Measurements from ENCODE around the gene EVI5L. TPM values are rescaled to one million over a fixed set of nuclear protein-coding genes. Genes with fewer than 3 reads are reported as not detected.
"Not testable (repeated sequence)": the region's sequence is repeated elsewhere in the genome, so short reads cannot be mapped to it uniquely, and the experiment has no call there.

EVI5L gene
- total RNA-seq, 1 donor from 2014 or later: 11.6 TPM

GRCh38 chr19:7871437-7872305 is 41.7 kb downstream of the EVI5L start:
- DNase-seq (ENCODE audit: low spot score): peak; percentile 92

DNA sequence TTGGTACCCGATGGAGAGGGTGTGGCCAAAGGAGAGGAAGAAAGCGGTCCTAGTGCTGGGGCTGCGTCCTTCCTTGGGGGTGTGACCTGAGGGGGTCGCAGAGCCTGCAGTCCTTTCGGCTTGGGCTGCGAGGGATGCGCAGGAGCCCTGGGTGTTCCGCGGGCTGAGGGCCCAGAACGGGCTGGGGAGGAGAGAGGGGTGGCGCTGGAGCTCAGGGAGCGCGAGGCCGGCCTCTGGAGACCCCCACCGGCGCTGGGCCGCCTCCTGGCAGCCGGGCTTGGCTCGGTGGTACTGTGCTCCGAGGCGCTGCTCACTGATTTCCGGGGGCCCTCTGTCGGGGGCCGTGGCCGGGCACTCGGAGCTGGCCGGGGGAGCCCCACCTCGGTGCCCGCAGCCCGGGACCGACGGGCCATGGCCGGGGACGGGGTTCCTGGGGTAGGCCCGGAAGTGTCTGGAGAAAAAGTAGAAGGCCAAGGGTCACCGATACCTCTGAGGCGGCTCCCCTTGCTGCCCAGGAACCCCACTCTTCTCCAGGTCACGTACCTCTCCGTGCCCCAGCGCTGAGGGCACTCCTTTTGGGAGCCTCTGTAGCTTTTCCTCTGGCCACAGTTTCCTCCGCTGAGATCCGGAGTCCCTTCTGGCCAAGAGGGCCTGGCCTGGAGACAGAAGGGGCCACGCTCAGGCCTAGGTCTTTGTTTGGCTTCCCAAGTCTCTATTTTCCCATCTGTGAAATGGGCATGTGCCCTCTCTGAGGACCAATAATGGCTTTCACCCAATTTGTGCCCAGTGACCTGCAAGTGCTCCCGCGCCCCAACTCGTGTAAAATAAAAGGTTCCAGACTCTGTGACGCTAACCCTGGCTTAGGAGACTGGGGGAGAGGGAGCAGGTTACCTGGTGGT is 42.5 kb downstream of the EVI5L start:
- DNase-seq (ENCODE audit: low spot score): no peak

- DNase-seq (ENCODE audit: low spot score): no peak
Measured at GRCh38 chr19:7873304-7874075, 43.5 kb downstream of the EVI5L start.

- DNase-seq (ENCODE audit: low spot score): no peak
Measured at GRCh38 chr19:7874076-7874896, 44.3 kb downstream of the EVI5L start, which contains the start of gene PRR36. Gene PRR36 (minus strand): TSS chr19:7874390. CDS start chr19:7873689, 701 bp downstream.

DNA sequence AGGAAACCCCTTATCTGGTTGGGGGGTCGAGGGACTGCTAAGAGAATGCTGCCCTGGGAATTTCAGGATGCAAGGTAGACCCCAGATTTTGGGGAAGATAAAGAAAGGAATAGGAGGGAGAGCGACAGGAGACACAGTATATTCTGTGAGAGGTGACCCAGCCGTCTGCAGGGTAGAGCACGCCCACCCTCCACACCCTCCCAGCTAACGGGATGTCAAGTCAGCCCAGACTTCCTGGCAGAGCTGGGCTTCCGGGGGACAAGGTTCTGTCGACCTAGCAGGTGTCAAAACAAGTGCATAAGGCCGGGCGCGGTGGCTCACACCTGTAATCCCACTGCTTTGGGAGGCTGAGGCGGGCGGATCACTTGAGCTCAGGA is 44.9 kb downstream of the EVI5L start:
- DNase-seq (ENCODE audit: low spot score): no peak

DNA sequence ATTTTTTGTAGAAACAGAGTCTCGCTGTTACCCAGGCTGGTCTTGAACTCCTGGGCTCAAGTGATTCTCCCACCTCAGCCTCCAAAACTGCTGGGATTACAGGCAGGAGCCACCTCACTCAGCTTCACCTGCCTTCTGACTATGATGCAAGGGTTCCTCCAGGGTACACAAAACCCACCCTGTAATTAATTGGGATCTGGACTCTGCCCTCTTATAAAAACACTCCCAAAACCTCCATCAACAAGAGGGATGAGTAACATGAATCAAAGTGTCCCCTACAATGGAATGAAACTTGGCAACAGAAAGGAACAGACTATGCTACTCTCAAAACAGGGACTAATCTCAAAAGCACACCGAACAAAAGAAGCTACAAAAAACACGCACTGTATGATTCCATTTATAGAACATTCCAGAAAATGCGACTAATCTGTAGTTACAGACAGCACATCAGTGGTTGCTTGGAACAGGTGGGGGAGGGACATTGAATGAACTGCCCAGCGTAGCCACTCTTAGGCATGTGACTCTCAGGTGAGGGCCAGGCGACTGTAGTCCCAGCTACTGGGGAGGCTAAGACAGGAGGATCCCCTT is 47.3 kb downstream of the EVI5L start:
- no peak for DNase-seq (ENCODE audit: low spot score)

DNA sequence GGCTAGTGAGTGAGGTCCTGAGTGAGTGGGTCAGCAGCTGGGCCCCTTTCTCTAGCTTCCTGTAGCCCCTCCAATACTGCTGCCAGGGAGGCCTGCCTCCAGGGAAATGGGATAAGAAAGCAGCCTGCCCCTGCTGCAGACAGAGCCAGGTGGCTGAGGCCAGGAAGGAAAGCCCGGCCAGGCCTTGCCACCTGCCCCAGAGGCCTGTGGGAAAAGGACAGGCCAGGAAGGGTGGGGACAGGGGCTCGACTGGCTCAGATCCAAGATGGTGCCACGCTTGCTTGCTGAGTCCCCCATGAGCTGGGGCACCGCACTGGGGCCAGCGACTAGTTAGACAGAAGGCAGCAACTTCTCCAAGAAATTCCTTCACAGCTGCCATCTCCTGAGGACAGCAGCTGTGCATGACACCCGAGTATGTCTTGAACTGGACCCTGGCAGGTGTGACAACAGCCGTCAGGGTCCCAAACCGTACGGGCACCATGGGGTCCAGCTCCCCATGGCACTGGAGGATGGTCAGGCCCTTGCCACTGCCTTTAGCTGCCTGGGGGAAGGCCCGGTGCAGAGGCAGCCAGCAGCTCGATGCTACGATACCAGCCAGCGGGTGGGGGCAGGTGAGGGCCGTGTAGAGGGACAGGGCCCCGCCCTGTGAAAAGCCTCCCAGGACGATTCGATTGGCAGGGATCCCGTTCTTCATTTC is 49.2 kb downstream of the EVI5L start:
- DNase-seq (ENCODE audit: low spot score): no peak

DNA sequence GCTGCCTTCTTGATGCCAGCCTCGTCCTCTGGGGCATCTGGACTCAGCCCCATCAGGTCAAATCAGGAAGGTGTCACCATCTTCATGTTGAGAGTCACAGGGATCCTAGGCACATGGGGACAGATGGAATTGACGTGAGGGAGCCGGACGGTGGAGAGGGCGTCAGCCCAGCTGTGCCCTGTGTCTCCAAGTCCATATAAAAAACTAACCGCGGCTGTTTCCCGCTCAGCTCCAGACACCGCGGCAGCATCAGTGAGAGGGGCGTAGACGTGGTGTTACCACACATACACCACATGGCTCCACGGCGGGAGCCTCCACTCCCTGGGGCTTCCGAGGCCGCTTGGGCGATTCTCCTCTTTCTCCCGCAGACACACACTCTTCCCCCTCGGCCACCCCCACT is 49.8 kb downstream of the EVI5L start:
- DNase-seq (ENCODE audit: low spot score): no peak

- DNase-seq (ENCODE audit: low spot score): no peak
Measured at GRCh38 chr19:7881910-7882309, 51.9 kb downstream of the EVI5L start.

DNA sequence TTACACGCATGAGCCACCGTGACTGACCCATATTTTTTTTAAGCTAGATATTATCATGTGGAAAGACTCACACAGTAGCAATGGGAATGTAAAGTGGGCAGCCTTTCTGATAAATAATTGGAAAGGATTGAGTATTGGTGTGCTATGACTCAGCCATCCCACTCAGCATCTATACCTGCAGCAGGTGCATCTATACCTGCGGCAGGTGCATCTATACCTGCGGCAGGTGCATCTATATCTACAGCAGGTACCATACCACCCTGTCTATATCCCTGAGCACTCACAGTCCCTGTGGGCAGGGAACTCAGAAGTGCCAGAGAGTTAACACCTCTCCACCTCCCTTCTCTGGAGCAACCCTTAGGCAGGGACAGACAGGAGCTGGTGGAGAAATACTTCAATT is 53.1 kb downstream of the EVI5L start:
- DNase-seq (ENCODE audit: low spot score): no peak

GRCh38 chr19:7883796-7884570 is 54.0 kb downstream of the EVI5L start:
- DNase-seq (ENCODE audit: low spot score): no peak

- no peak for DNase-seq (ENCODE audit: low spot score)
Measured at GRCh38 chr19:7885818-7886217, 55.8 kb downstream of the EVI5L start.

DNA sequence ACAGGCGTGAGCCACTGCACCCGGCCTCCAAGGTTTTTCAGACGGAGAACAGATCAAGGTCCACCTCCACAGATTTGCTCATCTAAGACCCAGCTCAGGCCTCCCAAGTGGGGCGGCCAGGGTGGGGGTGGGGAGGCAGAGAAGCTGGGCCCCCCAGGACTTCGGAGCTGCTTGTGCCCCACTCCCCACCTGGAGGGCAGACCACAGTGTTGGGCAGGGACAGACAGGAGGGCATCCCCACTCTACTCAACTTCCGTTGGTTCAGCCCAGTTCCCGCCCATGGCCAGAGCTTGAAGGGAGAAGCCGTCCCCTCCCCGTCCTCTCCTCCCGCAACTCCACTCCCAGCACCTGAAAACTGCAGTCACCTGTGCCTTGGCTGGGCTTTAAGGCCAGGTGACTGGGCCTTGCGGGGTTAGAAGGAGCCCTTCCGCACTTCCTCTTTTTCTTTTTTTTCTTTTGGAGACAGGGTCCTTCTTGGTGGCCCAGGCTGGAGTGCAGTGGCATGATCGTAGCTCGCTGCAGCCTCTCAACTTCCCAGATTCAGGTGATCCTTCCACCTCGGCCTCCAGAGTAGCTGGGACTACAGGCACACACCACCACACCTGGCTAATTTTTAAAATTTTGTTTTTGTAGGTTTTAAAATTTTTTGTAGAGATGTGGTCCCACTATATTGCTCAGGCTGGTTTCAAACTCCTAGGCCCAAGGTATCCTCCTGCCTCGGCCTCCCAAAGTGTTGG is 57.6 kb downstream of the EVI5L start:
- DNase-seq (ENCODE audit: low spot score): no peak

DNA sequence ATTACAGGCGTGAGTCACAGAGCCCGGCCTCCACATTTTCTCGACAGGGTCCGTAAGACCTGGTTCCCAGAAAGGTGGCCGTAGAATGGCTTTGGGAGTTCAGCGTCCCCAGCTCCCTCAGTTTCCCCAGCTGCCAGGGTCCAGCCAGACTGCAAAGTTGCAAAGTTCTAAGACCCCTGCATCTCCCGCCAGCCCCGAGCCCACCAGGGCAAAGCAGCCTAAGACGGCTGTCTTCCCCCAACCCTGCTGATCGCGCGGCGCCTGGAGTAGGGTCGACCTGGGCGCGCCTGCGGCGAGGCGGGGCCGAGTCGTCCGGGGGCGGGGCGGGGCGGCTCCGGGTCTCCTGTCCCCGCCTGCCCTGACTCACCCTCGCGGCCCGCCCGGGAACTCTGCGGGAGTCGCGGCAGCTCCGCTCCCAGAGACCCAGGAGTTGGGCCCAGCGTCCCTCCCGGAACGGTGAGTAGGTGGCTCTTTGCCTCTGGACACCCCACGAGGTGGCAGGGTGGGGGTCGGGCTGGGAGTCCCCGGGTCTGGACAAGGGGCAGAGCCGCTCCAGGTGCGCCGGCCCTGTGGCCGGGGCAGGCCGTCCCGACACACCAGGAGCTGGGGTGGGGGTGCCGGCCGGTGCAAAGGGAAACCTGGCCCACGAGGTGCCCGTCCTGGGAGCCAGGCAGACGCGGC is 58.3 kb downstream of the EVI5L start, which contains the start of gene LRRC8E:
Gene LRRC8E (plus strand): TSS at position 366 of the 681 bp plus-strand sequence. CDS start 7,094 bp downstream, outside the sequence.
- peak; percentile 49 for DNase-seq (ENCODE audit: low spot score)

DNA sequence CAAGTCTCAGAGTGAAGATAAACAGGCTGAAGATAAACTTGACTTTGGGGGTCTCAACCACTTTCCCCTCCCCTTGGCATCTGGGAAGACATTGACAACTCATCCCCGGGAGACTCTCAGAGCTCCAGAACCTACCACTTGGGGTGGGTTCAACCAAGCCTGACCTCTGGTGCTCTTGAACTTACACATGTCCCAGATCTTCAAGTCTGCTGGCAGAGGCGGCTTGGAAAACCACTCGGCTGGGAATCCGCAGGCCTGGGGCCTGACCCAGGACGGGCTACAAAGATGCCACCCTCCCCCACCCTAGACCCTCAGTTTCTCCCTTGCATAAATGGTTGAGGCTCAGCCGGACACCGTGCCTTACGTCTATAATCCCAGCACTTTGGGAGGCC is 58.8 kb downstream of the EVI5L start:
- DNase-seq (ENCODE audit: low spot score): no peak

DNA sequence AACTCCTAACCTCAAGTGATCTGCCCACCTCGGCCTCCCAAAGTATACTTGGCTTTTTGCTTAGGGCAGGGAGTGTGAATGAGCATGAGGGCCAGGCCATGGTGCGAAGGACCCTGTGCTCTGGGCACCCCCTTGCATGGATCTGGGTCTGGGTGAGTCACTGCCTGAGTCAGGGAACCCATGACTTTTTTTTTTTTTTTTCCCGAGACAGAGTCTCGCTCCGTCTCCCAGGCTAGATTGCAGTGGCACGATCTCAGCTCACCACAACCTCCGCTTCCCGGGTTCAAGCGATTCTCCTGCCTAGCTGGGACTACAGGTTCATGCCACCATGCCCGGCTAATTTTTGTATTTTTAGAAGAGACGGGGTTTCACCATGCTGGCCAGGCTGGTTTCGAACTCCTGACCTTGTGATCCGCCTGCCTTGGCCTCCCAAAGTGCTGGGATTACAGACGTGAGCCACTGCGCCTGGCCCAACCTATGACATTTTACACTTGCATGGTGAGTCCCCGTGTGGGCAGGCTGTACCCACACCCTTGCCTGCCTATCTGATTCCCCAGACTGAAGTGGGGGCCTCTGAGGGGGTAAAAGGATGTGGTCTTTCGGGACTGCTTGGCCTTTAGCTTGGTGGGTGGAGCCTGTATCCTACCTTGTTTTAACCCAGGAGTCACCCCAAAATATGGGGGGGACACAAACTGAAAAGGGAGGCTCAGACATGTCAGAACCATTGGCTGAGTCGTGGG is 63.5 kb downstream of the EVI5L start:
- DNase-seq (ENCODE audit: low spot score): not testable (repeated sequence)

Measured in umbilical cord (tissue), 2 donors.